ENCODE measurements around the gene TUBB6. TPM values are rescaled to one million over a fixed set of nuclear protein-coding genes. Genes with fewer than 3 reads are reported as not detected.

TUBB6 gene
- 69.9 TPM for polyA plus RNA-seq (2013)

GRCh38 chr18:12307701-12308385 is at the start of gene TUBB6:
TSS of gene TUBB6 (plus strand) at chr18:12308241. CDS start at chr18:12308293, 52 bp downstream.
- DNase-seq = peak; percentile 24 to 89 (median 53)
- H3K4me3 ChIP-seq (ENCODE audit: control insufficient read depth in 1 of 7, extremely low read depth in 1 of 7, insufficient read depth in 4 of 7, low read depth in 2 of 7, low read length in 6 of 7) = peak within 1 kb of the TSS; percentile 44 to 73 (median 68)
- WGBS (ENCODE audit: insufficient coverage) = under 1% methylated on average over 85 of the region's 88 CpGs
- H3K27me3 ChIP-seq (replicated peaks in 2 of 5; ENCODE audit: control insufficient read depth in 4 of 5, insufficient read depth in 5 of 5, low read length in 4 of 5) = peaks cover 0 to 60% (median 19%) of the 10 kb centered on the region in 5 experiments
- peaks cover 0 to 8% (median 3%) of the 10 kb centered on the region in 4 experiments for H3K36me3 ChIP-seq (ENCODE audit: control insufficient read depth in 4 of 4, insufficient read depth in 4 of 4, low read length in 3 of 4)
- peak within 1 kb of the TSS in 1 of 2 experiments; percentile 34 for H3K27ac ChIP-seq (ENCODE audit: insufficient read depth in 1 of 2, low read depth in 1 of 2, low read length in 2 of 2, poor library complexity in 1 of 2, severe bottlenecking in 2 of 2)
- ChIA-PET POLR2A (interaction anchor here (1.4 kb wide), 1 partner anchor 10 kb away, joined by 5 read pairs; no protein-coding TSS in a partner anchor), CTCF (interaction anchor here (1.1 kb wide), 1 partner anchor 9 kb away, joined by 3 read pairs; no protein-coding TSS in a partner anchor)
- peaks cover 0 to 9% (median 4%) of the 10 kb centered on the region in 5 experiments for H3K9me3 ChIP-seq (ENCODE audit: control extremely low read depth in 1 of 5, control insufficient read depth in 4 of 5, insufficient read depth in 2 of 5, low read depth in 1 of 5, low read length in 4 of 5)
- H3K4me1 ChIP-seq (ENCODE audit: control extremely low read depth in 1 of 4, control insufficient read depth in 4 of 4, insufficient read depth in 4 of 4, low read length in 3 of 4) = peaks cover 0 to 31% (median 22%) of the 10 kb centered on the region in 4 experiments

DNA sequence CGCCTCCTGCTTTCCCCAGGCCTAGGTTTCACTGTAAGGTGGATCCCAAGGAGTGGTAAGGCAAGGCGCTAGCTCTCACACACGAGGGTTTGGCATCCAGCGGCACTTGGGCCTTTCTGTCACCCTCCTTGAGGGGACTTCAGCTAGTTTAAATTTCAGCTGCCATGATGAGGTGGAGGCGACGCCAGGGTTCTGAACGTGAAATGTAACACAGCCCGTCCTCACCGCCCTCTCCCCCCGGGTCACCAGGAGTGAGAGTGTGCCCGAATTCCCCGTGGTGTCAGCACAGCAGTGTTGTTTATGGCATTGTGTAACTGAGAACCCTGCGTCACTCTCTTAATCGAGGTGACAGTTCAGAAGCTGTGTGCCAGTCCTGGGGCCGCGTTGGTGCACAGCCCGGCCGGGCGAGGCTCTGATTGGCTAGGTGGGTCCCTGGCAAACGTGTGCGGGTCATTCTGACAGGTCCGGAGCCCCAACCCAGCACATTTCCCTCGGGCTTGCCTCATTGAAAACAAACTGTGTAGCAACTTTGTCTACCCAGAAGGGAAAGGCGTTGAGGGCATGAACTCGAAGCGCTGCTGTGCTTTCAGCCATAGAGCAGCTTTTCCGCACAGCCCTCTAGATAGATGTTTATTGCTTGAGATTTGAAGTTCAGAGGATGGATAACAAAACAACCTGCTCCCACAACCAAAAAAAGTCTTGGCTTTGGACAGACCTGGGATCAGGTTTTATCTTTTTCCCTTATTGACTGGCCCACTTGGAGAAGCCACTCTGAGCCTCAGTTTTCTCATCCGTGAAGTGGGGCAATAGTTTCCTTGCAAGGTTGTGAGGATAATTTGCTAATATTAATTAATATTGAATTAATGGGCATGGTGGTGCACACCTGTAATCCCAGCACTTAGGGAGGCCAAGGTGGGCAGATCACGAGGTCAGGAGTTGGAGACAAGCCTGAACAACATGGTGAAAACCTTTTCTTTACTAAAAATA is 49.0 kb upstream of the TUBB6 start:
- Histone ChIP-seq H3K4me1 (ENCODE audit: control extremely low read depth in 1 of 4, control insufficient read depth in 4 of 4, insufficient read depth in 4 of 4, low read length in 3 of 4) (peaks cover 0 to 6% (median 4%) of the 10 kb centered on the region in 4 experiments), H3K27me3 (replicated peaks in 2 of 5; ENCODE audit: control insufficient read depth in 4 of 5, insufficient read depth in 5 of 5, low read length in 4 of 5) (peaks cover 2 to 28% (median 18%) of the 10 kb centered on the region in 5 experiments), H3K9me3 (ENCODE audit: control extremely low read depth in 1 of 5, control insufficient read depth in 4 of 5, insufficient read depth in 2 of 5, low read depth in 1 of 5, low read length in 4 of 5) (no peaks in the 10 kb centered on the region), H3K36me3 (ENCODE audit: control insufficient read depth in 4 of 4, insufficient read depth in 4 of 4, low read length in 3 of 4) (no peaks in the 10 kb centered on the region), H3K27ac (ENCODE audit: insufficient read depth in 1 of 2, low read depth in 1 of 2, low read length in 2 of 2, poor library complexity in 1 of 2, severe bottlenecking in 2 of 2) (no peak overlapping the region), H3K4me3 (ENCODE audit: control insufficient read depth in 1 of 7, extremely low read depth in 1 of 7, insufficient read depth in 4 of 7, low read depth in 2 of 7, low read length in 6 of 7) (no peak overlapping the region)
- POLR2A ChIA-PET = no interaction called here
- WGBS (ENCODE audit: insufficient coverage) = 97% methylated on average over 24 of the region's 29 CpGs
- no peak for DNase-seq
- CTCF ChIA-PET = interaction anchor here (1.5 to 4.2 kb wide), 3 partner anchors 11 to 21 kb away, joined by 3 to 13 read pairs (median 9); no protein-coding TSS in a partner anchor

DNA sequence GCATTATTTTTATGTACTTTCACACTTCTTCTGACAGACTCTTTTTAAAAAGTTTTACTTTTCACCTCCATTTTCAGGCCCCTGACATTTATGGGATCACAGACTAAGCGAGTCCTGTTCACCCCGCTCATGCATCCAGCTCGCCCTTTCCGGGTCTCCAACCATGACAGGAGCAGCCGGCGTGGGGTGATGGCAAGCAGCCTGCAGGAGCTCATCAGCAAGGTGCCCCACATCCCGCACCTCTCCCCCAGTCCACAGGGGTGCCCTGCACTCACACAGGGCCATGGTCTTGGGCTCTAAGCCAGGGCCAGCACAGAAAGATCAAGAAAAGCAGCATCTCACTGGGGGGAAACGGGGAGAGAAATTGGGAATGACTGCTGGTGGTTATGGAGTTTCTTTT is 45.3 kb upstream of the TUBB6 start:
- WGBS (ENCODE audit: insufficient coverage) = 100% methylated on average over 4 of the region's 8 CpGs
- CTCF ChIA-PET = interaction anchor here (1.0 to 1.4 kb wide), 2 partner anchors 9 to 10 kb away, joined by 3 to 4 read pairs; no protein-coding TSS in a partner anchor

DNA sequence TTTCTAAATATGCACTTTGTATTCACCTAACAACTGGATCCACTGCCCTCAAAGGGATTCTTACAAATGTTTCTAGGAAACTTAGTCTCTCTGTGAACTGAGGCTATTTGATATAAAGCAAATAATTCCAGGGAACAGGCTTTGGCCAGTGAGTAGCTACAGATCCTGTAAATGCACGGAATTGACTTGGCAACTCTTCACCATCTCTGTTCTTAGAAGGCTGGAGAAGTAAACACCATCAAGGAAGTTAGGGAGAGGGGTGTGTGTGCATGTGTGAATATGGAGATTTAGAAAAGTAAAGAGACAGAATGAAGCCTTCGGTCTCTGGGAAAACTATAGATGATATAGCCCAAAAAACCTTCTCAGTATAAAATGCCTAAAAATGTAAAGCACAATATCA is 43.2 kb upstream of the TUBB6 start:
- CTCF ChIA-PET = interaction anchor here (2.2 to 3.8 kb wide), 2 partner anchors 12 to 28 kb away, joined by 8 to 22 read pairs; no protein-coding TSS in a partner anchor

More for the DNA sequence above, 45.3 kb upstream of the TUBB6 start:
- POLR2A ChIA-PET = no interaction called here
- DNase-seq = no peak
- H3K4me1 ChIP-seq (ENCODE audit: control extremely low read depth in 1 of 4, control insufficient read depth in 4 of 4, insufficient read depth in 4 of 4, low read length in 3 of 4) = no peaks in the 10 kb centered on the region
- H3K4me3 ChIP-seq (ENCODE audit: control insufficient read depth in 1 of 7, extremely low read depth in 1 of 7, insufficient read depth in 4 of 7, low read depth in 2 of 7, low read length in 6 of 7) = no peak overlapping the region
- H3K36me3 ChIP-seq (ENCODE audit: control insufficient read depth in 4 of 4, insufficient read depth in 4 of 4, low read length in 3 of 4) = no peaks in the 10 kb centered on the region
- no peak overlapping the region for H3K27ac ChIP-seq (ENCODE audit: insufficient read depth in 1 of 2, low read depth in 1 of 2, low read length in 2 of 2, poor library complexity in 1 of 2, severe bottlenecking in 2 of 2)
- H3K27me3 ChIP-seq (replicated peaks in 2 of 5; ENCODE audit: control insufficient read depth in 4 of 5, insufficient read depth in 5 of 5, low read length in 4 of 5) = peaks cover 0 to 8% (median 3%) of the 10 kb centered on the region in 5 experiments
- H3K9me3 ChIP-seq (ENCODE audit: control extremely low read depth in 1 of 5, control insufficient read depth in 4 of 5, insufficient read depth in 2 of 5, low read depth in 1 of 5, low read length in 4 of 5) = no peaks in the 10 kb centered on the region

GRCh38 chr18:12271376-12272235 is 36.4 kb upstream of the TUBB6 start:
- whole genome bisulfite sequencing (ENCODE audit: insufficient coverage) = 15% methylated on average over 36 of the region's 51 CpGs
- peaks cover 0 to 3% (median 0%) of the 10 kb centered on the region in 5 experiments for H3K27me3 ChIP-seq (replicated peaks in 2 of 5; ENCODE audit: control insufficient read depth in 4 of 5, insufficient read depth in 5 of 5, low read length in 4 of 5)
- no peaks in the 10 kb centered on the region for H3K9me3 ChIP-seq (ENCODE audit: control extremely low read depth in 1 of 5, control insufficient read depth in 4 of 5, insufficient read depth in 2 of 5, low read depth in 1 of 5, low read length in 4 of 5)
- H3K36me3 ChIP-seq (ENCODE audit: control insufficient read depth in 4 of 4, insufficient read depth in 4 of 4, low read length in 3 of 4) = no peaks in the 10 kb centered on the region
- H3K27ac ChIP-seq (ENCODE audit: insufficient read depth in 1 of 2, low read depth in 1 of 2, low read length in 2 of 2, poor library complexity in 1 of 2, severe bottlenecking in 2 of 2) = no peak overlapping the region
- DNase-seq = peak; percentile 78 to 82 (median 81)
- H3K4me1 ChIP-seq (ENCODE audit: control extremely low read depth in 1 of 4, control insufficient read depth in 4 of 4, insufficient read depth in 4 of 4, low read length in 3 of 4) = peaks cover 0 to 6% (median 5%) of the 10 kb centered on the region in 4 experiments
- CTCF ChIA-PET = interaction anchor here (0.6 to 2.8 kb wide), 17 partner anchors 9 to 440 kb away, joined by 3 to 15 read pairs (median 5); partner anchors contain the start of gene CIDEA
- POLR2A ChIA-PET = interaction anchor here (0.5 kb wide), 1 partner anchor 438 kb away, joined by 3 read pairs; no protein-coding TSS in a partner anchor
- peak overlapping the region; percentile 20 to 79 (median 68) for H3K4me3 ChIP-seq (ENCODE audit: control insufficient read depth in 1 of 7, extremely low read depth in 1 of 7, insufficient read depth in 4 of 7, low read depth in 2 of 7, low read length in 6 of 7)

More for the DNA sequence above, 43.2 kb upstream of the TUBB6 start:
- Histone ChIP-seq H3K9me3 (ENCODE audit: control extremely low read depth in 1 of 5, control insufficient read depth in 4 of 5, insufficient read depth in 2 of 5, low read depth in 1 of 5, low read length in 4 of 5) (no peaks in the 10 kb centered on the region), H3K4me3 (ENCODE audit: control insufficient read depth in 1 of 7, extremely low read depth in 1 of 7, insufficient read depth in 4 of 7, low read depth in 2 of 7, low read length in 6 of 7) (no peak overlapping the region), H3K27ac (ENCODE audit: insufficient read depth in 1 of 2, low read depth in 1 of 2, low read length in 2 of 2, poor library complexity in 1 of 2, severe bottlenecking in 2 of 2) (no peak overlapping the region), H3K36me3 (ENCODE audit: control insufficient read depth in 4 of 4, insufficient read depth in 4 of 4, low read length in 3 of 4) (no peaks in the 10 kb centered on the region), H3K4me1 (ENCODE audit: control extremely low read depth in 1 of 4, control insufficient read depth in 4 of 4, insufficient read depth in 4 of 4, low read length in 3 of 4) (no peaks in the 10 kb centered on the region), H3K27me3 (replicated peaks in 2 of 5; ENCODE audit: control insufficient read depth in 4 of 5, insufficient read depth in 5 of 5, low read length in 4 of 5) (peaks cover 0 to 5% (median 0%) of the 10 kb centered on the region in 5 experiments)
- DNase-seq = no peak
- POLR2A ChIA-PET = no interaction called here
- WGBS (ENCODE audit: insufficient coverage) = 71% methylated on average over 1 of the region's 2 CpGs

DNA sequence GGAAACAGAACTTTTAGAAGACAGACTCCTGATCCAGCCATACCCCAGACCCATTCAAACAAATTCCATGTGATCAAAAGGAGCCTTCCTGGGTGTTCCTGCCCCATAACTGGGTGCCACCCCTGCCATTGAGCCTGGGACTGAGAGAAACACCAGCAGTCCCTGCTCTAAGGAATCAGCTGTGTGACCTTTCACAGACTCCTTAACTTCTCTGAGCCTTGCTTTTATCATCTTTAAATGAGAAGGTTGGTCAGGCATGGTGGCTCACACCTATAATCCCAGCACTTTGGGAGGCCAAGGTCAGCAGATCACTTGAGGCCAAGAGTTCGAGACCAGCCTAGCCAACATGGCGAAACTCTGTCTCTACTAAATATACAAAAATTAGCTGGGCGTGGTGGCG is 33.2 kb upstream of the TUBB6 start:
- ChIA-PET CTCF (interaction anchor here (0.9 to 4.2 kb wide), 4 partner anchors 8 to 13 kb away, joined by 3 to 22 read pairs (median 4); no protein-coding TSS in a partner anchor), POLR2A (no interaction called here)

More for the DNA sequence above, 33.2 kb upstream of the TUBB6 start:
- H3K27ac ChIP-seq (ENCODE audit: insufficient read depth in 1 of 2, low read depth in 1 of 2, low read length in 2 of 2, poor library complexity in 1 of 2, severe bottlenecking in 2 of 2) = no peak overlapping the region
- H3K4me1 ChIP-seq (ENCODE audit: control extremely low read depth in 1 of 4, control insufficient read depth in 4 of 4, insufficient read depth in 4 of 4, low read length in 3 of 4) = peaks cover 0 to 19% (median 10%) of the 10 kb centered on the region in 4 experiments
- H3K36me3 ChIP-seq (ENCODE audit: control insufficient read depth in 4 of 4, insufficient read depth in 4 of 4, low read length in 3 of 4) = no peaks in the 10 kb centered on the region
- H3K4me3 ChIP-seq (ENCODE audit: control insufficient read depth in 1 of 7, extremely low read depth in 1 of 7, insufficient read depth in 4 of 7, low read depth in 2 of 7, low read length in 6 of 7) = no peak overlapping the region
- DNase-seq = no peak
- H3K27me3 ChIP-seq (replicated peaks in 2 of 5; ENCODE audit: control insufficient read depth in 4 of 5, insufficient read depth in 5 of 5, low read length in 4 of 5) = peaks cover 0 to 3% (median 0%) of the 10 kb centered on the region in 5 experiments
- WGBS (ENCODE audit: insufficient coverage) = 100% methylated on average over 3 of the region's 4 CpGs
- no peaks in the 10 kb centered on the region for H3K9me3 ChIP-seq (ENCODE audit: control extremely low read depth in 1 of 5, control insufficient read depth in 4 of 5, insufficient read depth in 2 of 5, low read depth in 1 of 5, low read length in 4 of 5)
